HUES64 (cell line): ENCODE results near the gene IKZF3.

ENCODE experiments used
- H3K27ac ChIP-seq: 2 replicates; pipeline ENCODE4 v1.7.0; 2013; ENCODE audit warnings: low read depth, low read length, inconsistent platforms
- H3K27me3 ChIP-seq: 2 replicates; pipeline ENCODE4 v1.6.1; 2013; ENCODE audit warnings: mild to moderate bottlenecking, low read length; ENCODE audit not compliant: insufficient read depth
- H3K36me3 ChIP-seq: 2 replicates; pipeline ENCODE4 v1.6.1; 2013; ENCODE audit warnings: mild to moderate bottlenecking, low read length; ENCODE audit not compliant: insufficient read depth
- H3K4me1 ChIP-seq: 2 replicates; pipeline ENCODE4 v1.6.1; 2013; ENCODE audit warnings: mild to moderate bottlenecking, low read length, moderate library complexity; ENCODE audit not compliant: insufficient read depth
- H3K4me3 ChIP-seq: 2 replicates; pipeline ENCODE4 v1.5.1; 2013; ENCODE audit warnings: mild to moderate bottlenecking, low read length, moderate library complexity
- H3K9ac ChIP-seq: 2 replicates; pipeline ENCODE4 v1.6.1; 2013; ENCODE audit warnings: mild to moderate bottlenecking, low read depth, low read length
- H3K9me3 ChIP-seq: 2 replicates; pipeline ENCODE4 v1.6.1; 2013; ENCODE audit warnings: low read depth, low read length; ENCODE audit not compliant: insufficient read depth
- WGBS: fragments of 150-250, 120-280 bp; methylation state at CpG from one replicate; pipeline ENCODE4 v1.1.7; 2013; ENCODE audit warnings: missing lambda C conversion rate; 5-methylcytosine and 5-hydroxymethylcytosine counted together

Gene IKZF3

DNA sequence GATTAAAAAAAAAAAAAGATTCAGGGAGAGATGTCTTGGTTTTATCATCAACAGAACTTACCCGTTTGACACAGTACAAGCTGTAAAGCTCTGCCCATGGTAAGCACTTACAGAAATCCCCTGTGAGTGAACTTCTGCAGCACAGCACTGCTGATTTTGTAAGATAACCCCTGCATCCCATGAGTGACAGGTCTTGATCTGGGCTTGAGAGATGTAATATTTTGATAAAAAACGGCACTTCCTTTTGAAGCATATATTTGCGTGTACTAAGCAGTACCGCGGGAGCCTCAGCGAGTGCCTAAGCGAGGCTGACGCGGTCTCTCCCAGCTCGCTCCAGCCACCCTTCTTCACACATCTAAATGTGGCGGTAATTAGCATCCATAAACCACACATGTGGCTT lies 50.5 kb downstream of the IKZF3 start:
- H3K36me3 ChIP-seq = no peaks in the 10 kb centered on the region
- no peak overlapping the region for H3K27ac ChIP-seq
- H3K4me3 ChIP-seq = no peak overlapping the region
- 95% methylated on average over 11 of the region's 11 CpGs for WGBS
- H3K9ac ChIP-seq = no peak overlapping the region
- peaks cover 2% of the 10 kb centered on the region; the same call in 1 of the 2 replicates for H3K4me1 ChIP-seq
- no peaks in the 10 kb centered on the region for H3K27me3 ChIP-seq
- H3K9me3 ChIP-seq = no peaks in the 10 kb centered on the region

DNA sequence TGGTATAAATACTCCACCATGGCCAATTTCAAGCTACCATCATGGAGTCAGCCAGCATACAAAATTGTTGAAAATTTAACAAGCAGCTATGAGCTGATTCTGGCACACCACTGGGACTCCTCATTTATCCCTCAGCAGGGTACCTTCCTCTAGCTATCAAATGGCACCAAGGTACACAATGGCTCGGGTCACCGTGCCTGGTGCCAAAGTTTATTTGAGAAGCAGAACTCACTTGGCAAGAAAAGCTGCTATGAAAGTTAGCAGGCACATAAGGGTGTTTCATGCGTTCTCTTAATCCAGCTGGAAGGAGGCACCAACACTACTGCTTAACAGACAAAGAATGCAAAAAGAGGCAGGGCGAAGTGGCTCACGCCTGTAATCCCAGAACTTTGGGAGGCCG lies 51.6 kb downstream of the IKZF3 start:
- Histone ChIP-seq H3K9ac (no peak overlapping the region), H3K27ac (no peak overlapping the region), H3K4me3 (no peak overlapping the region), H3K4me1 (peaks cover 2% of the 10 kb centered on the region; the same call in 1 of the 2 replicates), H3K9me3 (no peaks in the 10 kb centered on the region), H3K36me3 (no peaks in the 10 kb centered on the region), H3K27me3 (no peaks in the 10 kb centered on the region)
- 85% methylated on average over 6 of the region's 6 CpGs for WGBS

GRCh38 chr17:39810939-39811728 lies 53.0 kb downstream of the IKZF3 start:
- H3K27me3 ChIP-seq = no peaks in the 10 kb centered on the region
- peaks cover 2% of the 10 kb centered on the region; the same call in 1 of the 2 replicates for H3K4me1 ChIP-seq
- no peaks in the 10 kb centered on the region for H3K36me3 ChIP-seq
- no peak overlapping the region for H3K27ac ChIP-seq
- H3K9me3 ChIP-seq = no peaks in the 10 kb centered on the region
- H3K4me3 ChIP-seq = no peak overlapping the region
- WGBS = 89% methylated on average over 4 of the region's 4 CpGs
- no peak overlapping the region for H3K9ac ChIP-seq

DNA sequence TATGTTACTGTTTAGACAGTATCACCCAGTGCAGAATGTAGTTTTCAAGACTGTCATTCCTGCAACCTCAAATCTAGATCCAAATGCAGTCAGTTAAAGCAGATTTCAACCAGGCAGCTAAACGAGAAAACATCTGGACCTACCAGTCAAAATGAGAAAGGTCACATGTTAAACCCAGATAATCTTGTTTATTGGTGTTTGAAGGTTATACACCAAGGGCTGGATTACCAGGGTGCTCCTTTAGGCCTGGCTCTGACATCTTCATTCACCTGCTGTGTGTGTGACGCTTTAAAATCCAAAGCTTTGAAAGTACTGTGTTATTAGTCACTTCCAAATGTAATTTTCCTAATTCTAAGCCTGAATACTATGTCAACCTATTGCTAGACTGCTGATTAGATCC lies 54.9 kb downstream of the IKZF3 start:
- Histone ChIP-seq H3K4me1 (no peaks in the 10 kb centered on the region), H3K4me3 (no peak overlapping the region), H3K27ac (no peak overlapping the region), H3K9me3 (no peaks in the 10 kb centered on the region), H3K9ac (no peak overlapping the region), H3K36me3 (no peaks in the 10 kb centered on the region), H3K27me3 (no peaks in the 10 kb centered on the region)
- 96% methylated on average over 2 of the region's 2 CpGs for WGBS

- H3K9ac ChIP-seq = no peak overlapping the region
- H3K27me3 ChIP-seq = no peaks in the 10 kb centered on the region
- 86% methylated on average over 2 of the region's 3 CpGs for WGBS
- no peaks in the 10 kb centered on the region for H3K36me3 ChIP-seq
- H3K9me3 ChIP-seq = no peaks in the 10 kb centered on the region
- no peaks in the 10 kb centered on the region for H3K4me1 ChIP-seq
- no peak overlapping the region for H3K27ac ChIP-seq
- no peak overlapping the region for H3K4me3 ChIP-seq
Observed at GRCh38 chr17:39808409-39808997, 55.6 kb downstream of the IKZF3 start.

GRCh38 chr17:39804839-39805238 lies 59.3 kb downstream of the IKZF3 start:
- Histone ChIP-seq H3K9me3 (no peaks in the 10 kb centered on the region), H3K4me1 (peaks cover 16% of the 10 kb centered on the region), H3K4me3 (no peak overlapping the region), H3K27me3 (no peaks in the 10 kb centered on the region), H3K27ac (no peak overlapping the region), H3K36me3 (no peaks in the 10 kb centered on the region), H3K9ac (no peak overlapping the region)
- 97% methylated on average over 4 of the region's 4 CpGs for WGBS

DNA sequence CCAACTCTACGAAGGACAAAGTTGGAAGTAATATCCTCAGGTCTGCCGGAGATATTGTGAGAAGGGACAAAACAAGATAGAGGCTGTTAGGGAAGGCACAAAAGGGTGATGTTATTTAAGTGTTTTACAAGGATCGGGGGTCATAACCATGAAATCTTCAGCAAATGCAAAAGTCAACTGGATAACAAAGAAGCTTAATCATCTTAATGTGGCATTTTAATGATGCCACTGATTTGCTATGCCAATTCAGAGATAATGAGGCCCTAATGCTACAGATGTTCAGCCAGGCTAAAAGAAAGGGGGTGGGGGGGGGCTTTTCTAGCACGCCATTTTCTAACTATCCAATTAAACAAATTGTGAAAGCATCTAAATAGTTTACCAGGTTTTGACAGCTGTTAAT lies 63.1 kb downstream of the IKZF3 start:
- 90% methylated on average over 3 of the region's 4 CpGs for WGBS
- no peak overlapping the region for H3K9ac ChIP-seq
- peaks cover 25% of the 10 kb centered on the region for H3K4me1 ChIP-seq
- no peak overlapping the region for H3K4me3 ChIP-seq
- no peaks in the 10 kb centered on the region for H3K27me3 ChIP-seq
- no peaks in the 10 kb centered on the region for H3K9me3 ChIP-seq
- no peaks in the 10 kb centered on the region for H3K36me3 ChIP-seq
- peak overlapping the region; percentile 36; the same call in 1 of the 2 replicates for H3K27ac ChIP-seq

DNA sequence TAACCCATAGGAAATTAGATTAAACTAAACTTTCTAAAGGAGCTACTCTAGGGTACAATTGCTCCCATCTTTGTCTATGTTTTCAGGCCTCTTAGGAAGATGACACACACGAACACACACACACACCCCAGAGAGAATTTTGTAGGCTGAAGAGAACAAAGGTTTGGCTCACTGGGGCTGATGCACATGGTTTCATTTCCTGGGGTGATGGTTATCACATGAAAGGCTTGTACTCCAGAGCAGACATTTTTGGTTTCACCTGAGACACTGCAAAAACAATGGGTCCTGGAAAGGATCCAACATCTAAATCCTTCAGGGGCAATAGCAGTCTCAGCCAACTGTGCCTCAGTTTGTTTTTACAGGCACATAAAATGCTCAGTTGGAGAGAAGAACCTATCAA lies 63.6 kb downstream of the IKZF3 start:
- Histone ChIP-seq H3K27me3 (no peaks in the 10 kb centered on the region), H3K4me3 (no peak overlapping the region), H3K9ac (no peak overlapping the region), H3K4me1 (peaks cover 25% of the 10 kb centered on the region), H3K27ac (peak overlapping the region; percentile 36; the same call in 1 of the 2 replicates), H3K36me3 (no peaks in the 10 kb centered on the region), H3K9me3 (no peaks in the 10 kb centered on the region)
- WGBS = 43% methylated on average over 1 of the region's 1 CpG

DNA sequence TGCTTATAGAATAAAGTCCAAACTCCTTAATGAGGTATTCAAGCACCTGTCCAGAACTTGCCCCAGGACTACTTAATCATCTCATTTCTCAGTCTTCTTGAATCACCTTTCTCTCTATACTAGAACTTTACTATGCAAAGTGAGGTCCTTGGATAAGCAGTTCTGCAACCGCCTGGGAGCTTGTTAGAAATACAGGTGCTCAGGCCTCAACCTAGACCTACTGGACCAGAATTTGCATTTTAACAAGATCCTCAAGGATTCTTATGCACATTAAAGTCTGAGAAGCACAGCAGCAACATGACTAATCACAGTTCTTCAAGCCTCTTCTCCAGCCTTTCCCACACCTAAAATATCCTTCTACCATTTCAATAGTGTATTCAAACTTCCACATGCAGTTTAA lies 64.7 kb downstream of the IKZF3 start:
- Histone ChIP-seq H3K4me1 (peaks cover 25% of the 10 kb centered on the region), H3K9ac (no peak overlapping the region), H3K27me3 (no peaks in the 10 kb centered on the region), H3K27ac (no peak overlapping the region), H3K4me3 (no peak overlapping the region), H3K36me3 (no peaks in the 10 kb centered on the region), H3K9me3 (no peaks in the 10 kb centered on the region)
- WGBS = 48% methylated on average over 1 of the region's 1 CpG

DNA sequence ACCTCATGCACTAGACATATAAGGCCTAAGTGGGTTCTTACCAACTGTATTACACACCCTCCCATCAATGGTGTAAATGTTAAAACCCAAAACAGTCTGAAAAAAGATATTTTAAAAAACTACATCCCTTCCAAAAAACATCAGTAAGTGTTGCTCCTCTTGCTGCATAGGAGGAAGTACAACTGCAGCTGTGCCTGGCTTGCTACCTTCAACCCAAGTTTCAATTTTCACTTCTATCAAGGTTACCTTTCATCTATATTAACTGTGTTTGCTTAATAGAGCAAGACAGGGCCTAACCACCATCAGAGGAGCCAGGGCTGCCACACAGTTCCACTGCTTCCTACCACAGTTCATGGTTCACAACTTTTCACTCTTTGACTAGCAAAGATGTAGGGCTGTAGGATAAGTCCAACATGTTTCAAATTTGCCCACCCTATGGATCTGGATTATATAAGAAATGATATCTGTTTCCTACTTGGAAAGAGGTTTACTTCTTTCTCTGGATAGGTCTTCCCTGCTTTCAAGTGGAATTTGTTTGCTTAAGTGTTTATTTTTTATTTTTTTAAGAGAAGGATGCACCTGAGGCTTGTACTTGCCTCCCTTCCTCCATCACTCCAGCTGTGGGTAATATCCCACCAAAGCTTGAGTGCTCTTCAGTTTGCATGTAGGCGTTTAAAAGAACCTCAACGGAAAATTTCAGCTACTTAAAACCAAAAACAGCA lies 69.7 kb downstream of the IKZF3 start:
- H3K9me3 ChIP-seq = no peaks in the 10 kb centered on the region
- H3K4me1 ChIP-seq = peaks cover 4% of the 10 kb centered on the region
- no peaks in the 10 kb centered on the region for H3K27me3 ChIP-seq
- no peak overlapping the region for H3K27ac ChIP-seq
- no peaks in the 10 kb centered on the region for H3K36me3 ChIP-seq
- H3K9ac ChIP-seq = no peak overlapping the region
- no peak overlapping the region for H3K4me3 ChIP-seq
- WGBS = 89% methylated on average over 2 of the region's 2 CpGs

DNA sequence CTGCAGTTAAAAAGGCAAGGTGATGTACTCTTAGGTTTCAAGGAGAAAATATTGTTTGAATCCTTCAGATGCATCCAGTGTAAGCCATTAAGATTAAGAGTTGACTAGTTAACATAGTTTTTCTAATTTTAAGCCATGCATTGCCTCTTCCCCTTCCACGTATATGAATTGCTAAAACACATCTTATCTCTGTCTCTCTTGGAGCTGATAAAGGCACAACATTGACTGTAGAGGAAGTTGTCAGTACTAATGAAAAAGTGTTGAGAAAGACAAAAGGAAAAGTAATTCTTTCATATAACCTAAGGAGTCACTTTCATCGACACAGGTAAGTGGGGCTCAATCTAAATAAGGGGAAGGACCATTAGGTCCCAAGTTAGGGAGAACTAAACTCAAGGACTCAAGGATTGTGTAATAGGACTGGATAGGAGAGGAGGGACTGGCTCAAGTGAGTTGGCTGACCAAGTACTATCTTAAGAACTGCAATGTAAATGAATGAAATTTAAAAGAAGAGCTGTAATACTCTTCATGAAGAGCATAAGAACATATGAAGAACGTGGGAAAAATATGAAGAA lies 70.7 kb downstream of the IKZF3 start:
- Histone ChIP-seq H3K27me3 (no peaks in the 10 kb centered on the region), H3K4me3 (no peak overlapping the region), H3K4me1 (no peaks in the 10 kb centered on the region), H3K36me3 (no peaks in the 10 kb centered on the region), H3K27ac (no peak overlapping the region), H3K9ac (no peak overlapping the region), H3K9me3 (no peaks in the 10 kb centered on the region)
- 88% methylated on average over 2 of the region's 3 CpGs for WGBS
